Esophagus muscularis mucosa (tissue), 3 donors: ENCODE data around the gene PIP4K2B.

Source experiments
- POLR2A ChIP-seq: fragments of 450-650 bp; IDR thresholded peaks from one replicate; pipeline ENCODE4 v1.6.1; 2017; ENCODE audit warnings: antibody characterized with exemption, moderate library complexity, mild to moderate bottlenecking, low read depth
- TF ChIP-seq, protein P1 (sequence below), 3 experiments: fragments of 200-600 bp in 2 of 3; fragments of 450-650 bp in 1 of 3; sonication (generic) in 2 of 3; IDR thresholded peaks; one replicate each; pipeline ENCODE4 v1.5.1; 2017 to 2019; ENCODE audit warnings: antibody characterized with exemption in 3 of 3, mild to moderate bottlenecking in 2 of 3, moderate library complexity in 1 of 3

- no peak for TF ChIP-seq POLR2A
- TF ChIP-seq, protein P1, sequence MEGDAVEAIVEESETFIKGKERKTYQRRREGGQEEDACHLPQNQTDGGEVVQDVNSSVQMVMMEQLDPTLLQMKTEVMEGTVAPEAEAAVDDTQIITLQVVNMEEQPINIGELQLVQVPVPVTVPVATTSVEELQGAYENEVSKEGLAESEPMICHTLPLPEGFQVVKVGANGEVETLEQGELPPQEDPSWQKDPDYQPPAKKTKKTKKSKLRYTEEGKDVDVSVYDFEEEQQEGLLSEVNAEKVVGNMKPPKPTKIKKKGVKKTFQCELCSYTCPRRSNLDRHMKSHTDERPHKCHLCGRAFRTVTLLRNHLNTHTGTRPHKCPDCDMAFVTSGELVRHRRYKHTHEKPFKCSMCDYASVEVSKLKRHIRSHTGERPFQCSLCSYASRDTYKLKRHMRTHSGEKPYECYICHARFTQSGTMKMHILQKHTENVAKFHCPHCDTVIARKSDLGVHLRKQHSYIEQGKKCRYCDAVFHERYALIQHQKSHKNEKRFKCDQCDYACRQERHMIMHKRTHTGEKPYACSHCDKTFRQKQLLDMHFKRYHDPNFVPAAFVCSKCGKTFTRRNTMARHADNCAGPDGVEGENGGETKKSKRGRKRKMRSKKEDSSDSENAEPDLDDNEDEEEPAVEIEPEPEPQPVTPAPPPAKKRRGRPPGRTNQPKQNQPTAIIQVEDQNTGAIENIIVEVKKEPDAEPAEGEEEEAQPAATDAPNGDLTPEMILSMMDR (IDR thresholded peaks at IDR 0.05) = no peak
Measured at GRCh38 chr17:38794221-38794620, 5.1 kb downstream of the PIP4K2B start.
